ENCODE results near the gene FCGR1A.
"Not testable (repeated sequence)": the region's sequence is repeated elsewhere in the genome, so short reads cannot be mapped to it uniquely, and the experiment has no call there.

Gene FCGR1A
- total RNA-seq: 0 reads per million in 4 donors

- DNase-seq: not testable (repeated sequence)
Measured at GRCh38 chr1:149782600-149782999, at the start of gene FCGR1A. TSS of gene FCGR1A (plus strand) at chr1:149782694. CDS start at chr1:149782744, 50 bp downstream.

GRCh38 chr1:149732781-149733180 lies 49.7 kb upstream of the FCGR1A start:
- not testable (repeated sequence) for DNase-seq

DNA sequence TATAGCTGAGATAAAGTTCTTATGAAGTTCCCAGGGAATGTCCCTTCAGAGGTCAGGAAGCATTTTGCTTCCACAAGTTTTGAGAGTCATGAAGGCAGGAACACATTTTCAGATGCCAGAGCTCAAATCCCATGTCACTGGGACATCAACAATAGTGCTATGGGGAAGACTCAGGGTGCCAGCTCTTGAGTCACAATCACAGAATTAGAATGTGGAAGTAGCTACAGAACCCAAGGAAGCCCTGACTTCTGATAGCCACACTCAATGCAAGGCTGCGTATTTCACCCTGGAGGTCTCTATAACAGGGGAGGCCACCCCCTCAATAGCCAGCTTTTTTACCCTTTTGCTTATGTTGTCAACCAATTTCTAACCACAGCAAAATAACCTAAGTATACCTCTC lies 47.8 kb upstream of the FCGR1A start:
- DNase-seq: not testable (repeated sequence)

GRCh38 chr1:149740148-149740581 lies 42.3 kb upstream of the FCGR1A start:
- peak in 4 of 5 donors; percentile 16 to 83 (median 25) for DNase-seq

- DNase-seq: not testable (repeated sequence)
Measured at GRCh38 chr1:149740590-149741230, 41.8 kb upstream of the FCGR1A start.

- DNase-seq: not testable (repeated sequence)
Measured at GRCh38 chr1:149741914-149742313, 40.6 kb upstream of the FCGR1A start.

DNA sequence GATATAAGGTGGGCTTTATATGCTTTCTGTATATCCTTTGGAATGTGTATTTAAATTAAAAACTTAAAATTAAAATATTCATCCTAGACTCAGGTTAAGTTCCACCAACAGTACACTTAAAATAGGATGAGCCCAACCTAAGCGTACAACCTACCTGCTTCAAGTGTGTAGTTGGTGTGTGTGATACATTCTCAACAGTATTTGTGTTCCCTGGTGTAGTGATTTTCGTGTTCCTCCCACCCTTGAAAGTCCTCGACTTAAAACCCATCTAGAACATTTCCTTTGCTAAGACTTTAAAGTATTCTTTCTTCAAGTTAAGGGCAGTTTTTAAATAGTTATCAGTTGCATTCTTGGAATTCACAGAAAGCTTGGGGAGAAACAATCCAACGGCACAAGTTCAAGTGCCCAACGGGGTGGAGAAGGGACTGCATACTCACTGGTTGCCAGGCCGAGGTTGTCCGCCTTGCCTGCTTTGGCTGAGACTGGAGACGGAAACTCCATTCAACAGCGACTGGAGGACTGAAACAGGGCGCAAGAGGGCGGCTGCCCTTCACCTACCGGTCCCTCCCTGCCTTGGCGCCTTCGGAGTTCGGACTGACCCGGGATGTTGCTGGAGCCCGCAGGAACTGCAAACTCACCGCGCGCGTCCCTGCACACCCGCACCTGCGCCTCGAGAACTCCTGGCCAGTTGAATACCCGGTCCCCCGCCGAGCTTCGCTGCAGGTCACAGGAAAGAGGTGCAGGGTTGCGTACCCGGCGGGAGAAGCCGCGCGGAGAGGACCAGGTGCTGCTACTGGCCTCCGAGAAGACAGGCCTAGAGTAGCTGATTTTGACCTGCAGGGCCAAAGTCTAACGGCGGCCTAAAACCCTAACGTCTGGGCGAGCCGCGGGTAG lies 35.8 kb upstream of the FCGR1A start:
- not testable (repeated sequence) for DNase-seq

DNA sequence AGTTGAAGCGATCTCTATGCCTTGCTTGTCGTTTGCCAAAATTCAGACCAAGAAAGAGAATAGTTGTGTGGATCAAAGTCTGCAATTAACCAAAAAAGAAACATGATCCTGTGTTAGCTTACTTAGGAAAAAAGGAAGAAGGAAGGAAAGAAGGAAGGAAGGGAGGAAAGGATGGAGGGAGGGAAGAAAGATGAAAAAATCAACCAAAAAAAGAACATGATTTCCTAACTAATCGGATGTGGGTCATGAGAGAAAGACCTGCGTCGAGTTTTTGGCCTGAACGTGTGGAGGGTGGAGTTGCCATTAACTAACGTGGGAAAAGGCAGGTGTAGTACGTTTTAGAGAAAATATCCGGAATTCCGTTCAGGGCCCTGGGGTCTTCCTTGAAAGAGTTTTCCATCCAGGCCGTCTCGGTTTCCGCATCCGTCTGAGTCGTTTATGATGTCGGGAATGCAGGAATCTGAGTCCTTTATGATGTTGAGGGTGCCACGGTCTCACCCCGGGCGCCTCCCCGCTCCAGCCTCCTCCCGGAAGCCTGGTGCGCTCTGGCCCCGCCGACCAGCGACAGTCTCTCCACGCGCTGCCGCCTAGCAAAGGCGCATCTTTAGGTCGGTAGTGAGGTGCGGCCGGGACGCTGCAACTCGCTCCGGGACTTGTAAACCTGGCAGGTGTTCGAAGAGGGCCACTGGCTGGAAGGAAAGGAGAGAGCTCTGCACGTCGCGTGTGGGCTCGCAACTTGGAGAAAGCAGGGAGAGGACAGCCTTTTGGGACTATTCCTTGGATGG lies 34.9 kb upstream of the FCGR1A start:
- not testable (repeated sequence) for DNase-seq

DNA sequence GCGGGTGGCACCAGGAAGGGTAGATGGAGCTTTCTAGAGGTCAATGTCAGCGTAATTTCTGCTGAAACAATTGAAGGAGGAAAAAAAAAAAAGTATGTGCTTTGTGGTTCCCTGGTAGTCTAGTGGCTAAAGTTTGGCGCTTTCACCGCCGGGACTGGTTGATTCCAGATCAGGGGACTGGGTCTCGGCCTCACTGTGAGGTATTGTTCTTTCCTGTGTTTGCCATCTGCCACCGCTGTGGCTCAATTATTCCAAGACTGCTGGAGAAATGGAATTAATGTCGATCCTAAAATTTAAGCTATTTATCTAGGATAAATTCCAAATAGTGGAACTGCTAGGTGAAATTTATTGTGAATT lies 34.4 kb upstream of the FCGR1A start:
- not testable (repeated sequence) for DNase-seq

GRCh38 chr1:149750562-149750961 lies 31.9 kb upstream of the FCGR1A start:
- DNase-seq: not testable (repeated sequence)

DNA sequence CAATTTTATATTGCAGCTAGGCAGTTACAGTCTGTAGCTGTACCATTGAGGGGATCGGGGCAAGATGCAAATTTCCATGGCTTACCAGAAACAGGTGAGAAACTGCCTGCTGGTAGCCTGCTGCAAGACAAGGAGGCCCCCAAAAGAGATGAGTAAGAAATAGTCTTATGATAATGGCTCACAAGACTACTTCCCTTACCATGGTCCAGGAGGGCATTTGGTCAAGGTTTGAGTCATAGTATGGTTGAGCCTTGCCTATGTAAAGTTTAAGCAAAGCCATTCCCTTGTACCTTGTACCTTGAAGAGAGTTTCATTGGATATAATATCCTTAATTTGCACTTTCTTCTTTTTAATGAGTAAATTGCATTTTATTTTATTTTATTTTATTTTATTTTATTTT lies 30.3 kb upstream of the FCGR1A start:
- DNase-seq: not testable (repeated sequence)

GRCh38 chr1:149753466-149753865 lies 29.0 kb upstream of the FCGR1A start:
- not testable (repeated sequence) for DNase-seq

DNA sequence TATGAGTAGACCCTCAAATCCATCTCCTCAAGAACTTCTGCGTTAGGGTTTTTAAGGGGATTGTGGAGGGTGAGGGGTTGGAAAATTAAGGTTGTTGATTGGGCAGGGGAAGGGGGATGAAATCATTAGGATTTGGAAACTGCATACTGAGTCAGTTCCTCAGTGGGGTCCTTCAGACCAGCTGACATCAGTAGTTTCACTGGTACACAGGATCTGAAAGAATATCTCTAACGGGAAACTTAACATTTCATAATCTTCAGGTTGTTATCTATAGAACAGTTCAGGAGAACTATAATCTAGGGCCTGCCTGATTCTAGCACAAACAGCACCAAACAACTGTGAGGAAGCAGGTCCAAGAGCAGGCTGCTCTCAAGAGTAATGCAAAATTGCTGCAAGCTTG lies 27.2 kb upstream of the FCGR1A start:
- DNase-seq: not testable (repeated sequence)

DNA sequence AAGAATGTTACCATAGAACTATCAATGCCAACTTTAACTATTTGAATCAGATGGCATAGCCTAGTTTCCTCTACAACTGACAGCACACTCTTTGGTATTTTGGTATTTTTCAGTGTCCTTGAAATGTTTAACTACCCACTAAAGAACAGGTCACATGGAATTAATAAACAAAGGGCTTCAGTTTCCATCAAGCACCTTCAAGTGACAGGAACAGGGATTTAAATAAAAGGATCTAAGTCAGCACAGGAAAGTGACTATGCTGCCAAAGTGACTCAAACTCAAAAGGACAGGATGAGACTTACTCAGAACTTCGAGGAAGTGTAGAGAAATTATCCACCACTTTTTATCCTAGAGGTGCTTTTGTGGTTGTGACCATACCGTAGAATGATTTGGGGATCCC lies 20.2 kb upstream of the FCGR1A start:
- DNase-seq: not testable (repeated sequence)

- not testable (repeated sequence) for DNase-seq
Measured at GRCh38 chr1:149764087-149764800, 18.2 kb upstream of the FCGR1A start.

- not testable (repeated sequence) for DNase-seq
Measured at GRCh38 chr1:149766241-149766640, 16.3 kb upstream of the FCGR1A start.

DNA sequence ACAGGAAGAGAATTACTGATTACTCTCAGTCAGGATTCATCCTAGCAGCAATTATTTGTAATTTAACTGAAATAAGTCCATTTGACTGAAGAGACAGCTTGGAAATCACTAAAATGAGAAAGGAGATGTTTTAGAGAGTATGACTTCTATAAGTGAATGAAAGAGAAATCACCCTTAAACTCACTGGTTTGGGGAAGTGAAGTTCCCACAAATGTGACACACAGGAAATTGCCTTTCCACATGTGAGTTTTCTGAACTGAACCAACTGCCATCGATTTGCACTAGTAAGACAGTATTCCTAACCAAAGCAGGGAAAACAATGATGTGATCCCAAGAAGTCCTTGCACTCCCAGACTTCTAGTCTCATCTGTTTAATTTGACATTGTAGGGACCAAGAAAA lies 13.3 kb upstream of the FCGR1A start:
- not testable (repeated sequence) for DNase-seq

DNA sequence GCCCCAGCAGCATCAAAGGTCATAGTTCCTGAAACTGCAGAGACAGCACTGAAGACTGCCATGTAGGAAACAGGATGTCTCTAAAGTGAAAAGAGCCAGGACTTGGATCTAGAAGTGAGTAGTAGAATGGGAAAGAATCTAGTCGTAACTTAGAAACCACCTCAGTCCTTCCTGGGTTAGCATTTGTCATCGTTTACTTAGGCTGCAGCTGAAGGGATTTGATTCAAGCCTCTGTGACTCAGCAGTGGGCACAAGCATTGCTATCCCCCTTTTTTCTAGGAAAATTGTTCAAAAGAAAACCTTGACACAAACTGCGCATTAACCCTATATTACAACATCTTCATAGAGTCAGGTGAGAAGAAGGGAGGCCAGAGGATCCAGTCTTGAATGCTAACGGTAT lies 11.8 kb upstream of the FCGR1A start:
- DNase-seq: not testable (repeated sequence)

DNA sequence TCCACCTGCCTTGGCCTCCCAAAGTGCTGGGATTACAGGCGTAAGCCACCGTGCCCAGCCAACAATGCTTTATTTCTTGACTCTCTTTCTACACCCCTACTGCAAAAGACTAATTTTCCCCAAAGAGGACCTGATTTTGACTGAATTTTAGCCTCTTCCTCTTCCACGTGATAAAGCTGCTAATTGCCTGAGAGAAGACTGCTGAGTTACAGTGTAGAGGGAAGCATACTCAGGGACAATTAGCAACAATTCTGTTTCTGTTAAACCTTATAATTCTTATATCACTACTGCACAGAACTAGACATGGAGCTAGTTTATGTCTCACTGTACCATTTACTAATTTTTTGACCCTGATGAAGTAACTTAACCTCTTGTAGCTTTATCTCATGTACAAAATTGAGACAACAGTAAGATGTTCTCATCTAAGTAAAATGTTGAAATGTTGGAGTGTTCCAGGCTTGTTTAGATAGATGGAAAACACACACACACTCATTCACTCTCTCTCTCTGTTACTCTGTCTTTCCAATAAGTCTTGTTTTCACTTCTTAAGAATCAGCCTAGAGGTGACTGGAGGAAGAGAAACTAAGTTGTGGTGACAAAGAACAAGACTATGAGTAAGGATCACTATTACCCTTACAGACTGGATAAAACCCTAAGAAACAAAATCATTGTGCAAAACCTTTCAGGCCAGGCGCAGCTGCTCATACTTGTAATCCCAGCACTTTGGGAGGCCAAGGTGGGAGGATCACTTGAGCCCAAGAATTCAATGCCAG lies 10.7 kb upstream of the FCGR1A start:
- DNase-seq: not testable (repeated sequence)

GRCh38 chr1:149775510-149776147 lies 6.9 kb upstream of the FCGR1A start:
- DNase-seq: peak in 1 of 5 donors; percentile 40

- DNase-seq: not testable (repeated sequence)
Measured at GRCh38 chr1:149777084-149777483, 5.4 kb upstream of the FCGR1A start.

All from T-helper 1 cell (primary cell).